DMS114 treated with DMSO at 0.1 percent for 48 hours (cell line): ENCODE data around the gene DTYMK.
"Not testable (repeated sequence)": the region's sequence is repeated elsewhere in the genome, so short reads cannot be mapped to it uniquely, and the experiment has no call there.

Experiments
- DNase-seq: peaks from one replicate; lab custom pipeline; 2025; ENCODE audit not compliant: unreplicated experiment; lab: John Stamatoyannopoulos, UW

Gene DTYMK

GRCh38 chr2:241686650-241687425, at the start of gene DTYMK:
TSS of gene DTYMK (minus strand) at chr2:241686815. CDS start at chr2:241686783, 32 bp downstream.
- DNase-seq = peak; percentile 84

GRCh38 chr2:241736111-241736510, 49.5 kb upstream of the DTYMK start:
- DNase-seq = no peak

GRCh38 chr2:241734467-241735208, 48.0 kb upstream of the DTYMK start, which contains the start of gene D2HGDH:
TSS of gene D2HGDH (plus strand) at chr2:241734630. CDS start at chr2:241735225, 595 bp downstream.
- peak; percentile 51 for DNase-seq

GRCh38 chr2:241734208-241734466, 47.5 kb upstream of the DTYMK start:
- no peak for DNase-seq

- no peak for DNase-seq
Measured at GRCh38 chr2:241733391-241734207, 47.0 kb upstream of the DTYMK start.

- DNase-seq = not testable (repeated sequence)
Measured at GRCh38 chr2:241732513-241733186, 46.0 kb upstream of the DTYMK start.

GRCh38 chr2:241730671-241731293, 44.2 kb upstream of the DTYMK start:
- DNase-seq = no peak

GRCh38 chr2:241729868-241730267, 43.3 kb upstream of the DTYMK start:
- DNase-seq = no peak

GRCh38 chr2:241728627-241729026, 42.0 kb upstream of the DTYMK start:
- DNase-seq = no peak

GRCh38 chr2:241728000-241728399, 41.4 kb upstream of the DTYMK start:
- no peak for DNase-seq

- no peak for DNase-seq
Measured at GRCh38 chr2:241726459-241726858, 39.8 kb upstream of the DTYMK start.

GRCh38 chr2:241724975-241725870, 38.6 kb upstream of the DTYMK start:
- DNase-seq = no peak

GRCh38 chr2:241724259-241724974, 37.8 kb upstream of the DTYMK start:
- DNase-seq = no peak

- DNase-seq = no peak
Measured at GRCh38 chr2:241722896-241723454, 36.4 kb upstream of the DTYMK start.

- no peak for DNase-seq
Measured at GRCh38 chr2:241721852-241722251, 35.2 kb upstream of the DTYMK start.

- no peak for DNase-seq
Measured at GRCh38 chr2:241720560-241720959, 33.9 kb upstream of the DTYMK start.

GRCh38 chr2:241720099-241720498, 33.5 kb upstream of the DTYMK start:
- DNase-seq = no peak

- no peak for DNase-seq
Measured at GRCh38 chr2:241719093-241719492, 32.5 kb upstream of the DTYMK start.

GRCh38 chr2:241708879-241709278, 22.3 kb upstream of the DTYMK start:
- no peak for DNase-seq
